Pancreas (tissue), 10 donors: ENCODE results near the gene EPB41. TPM values are rescaled to one million over a fixed set of nuclear protein-coding genes. Genes with fewer than 3 reads are reported as not detected.

Source experiments
- ATAC-seq, 4 donors: fragments of 200-7000 bp; cut with Tn5 transposase; one replicate each; pipeline versions ENCODE4 v1.8.0 to v1.9.1; 2020; ENCODE audit warnings: mild to moderate bottlenecking in 4 of 4, moderate library complexity in 4 of 4
- DNase-seq, 6 donors: peaks; one replicate each; pipeline ENCODE4 v3.0.0-alpha.2; 2020
- FAIRE-seq: peaks from 2 replicates; lab custom pipeline; 2012; peaks lifted over from hg19 to GRCh38; lab: Jason Lieb, UNC
- H3K27ac ChIP-seq, 4 donors: fragments of 200-600 bp; sonication (generic); 1 replicate in 3 of 4; 2 replicates in 1 of 4; pipeline versions ENCODE4 v1.5.0 to v1.8.0; 2020
- H3K27me3 ChIP-seq, 4 donors: fragments of 200-600 bp; one replicate each; pipeline ENCODE4 v1.8.0; 2021
- H3K36me3 ChIP-seq, 3 donors: fragments of 200-600 bp; sonication (generic) in 1 of 3; one replicate each; pipeline versions ENCODE4 v1.5.0 to v1.8.0; 2020 to 2021
- H3K4me1 ChIP-seq, 3 donors: fragments of 200-600 bp; one replicate each; pipeline ENCODE4 v1.8.0; 2021
- H3K4me3 ChIP-seq, 4 donors: fragments of 200-600 bp; sonication (generic) in 2 of 4; one replicate each; pipeline versions ENCODE4 v1.5.0 to v1.8.0; 2020 to 2021
- H3K9me3 ChIP-seq, 4 donors: fragments of 200-600 bp; one replicate each; pipeline ENCODE4 v1.8.0; 2021
- WGBS, 2 donors: extraction: QIAGEN DNeasy Blood & Tissue Kit; methylation state at CpG; one replicate each; pipeline ENCODE4 v1.1.7; 2013; 5-methylcytosine and 5-hydroxymethylcytosine counted together
- intact Hi-C, 3 donors: fragments of 100-400 bp; cut with DNase I; formaldehyde crosslinking; loops; one replicate each; pipeline versions ENCODE4 v1.11.1 to v1.14.2; 2022
- polyA plus RNA-seq, 2 donors: library from polyadenylated mRNA; stranded (reverse); fragments of 200-250 nt; gene quantifications; one replicate each; pipeline ENCODE4 v1.2.3, GENCODE V29; 2013
- total RNA-seq, 6 donors: library from RNA; stranded (reverse); fragmentation: NEBNext Ultra II Directional in 4 of 6; extraction: Animal tissue kit (Norgen Biotek cat#: 25700) in 4 of 6; gene quantifications; one replicate each; pipeline versions ENCODE4 v1.2.1 to v1.2.4, GENCODE V29; 2021 to 2023
- TF ChIP-seq, protein P1 (sequence below), 4 donors: fragments of 200-600 bp; sonication (generic) in 3 of 4; IDR thresholded peaks; one replicate each; pipeline versions ENCODE4 v1.5.0 to v1.8.0; 2021; ENCODE audit warnings: antibody characterized with exemption in 4 of 4
- donor health status: healthy with polysubstance abuse.
- donor health status: DM: no; HTN: no; CAD: no; lungs with moderate emphysema.
- donor health status: DM: no; HTN: no; CAD: no.
- donor health status: control.
- donor health status: control.
- donor health status: Bipolar disorder and iron deficiency.
- donor health status: DM: yes; HTN: yes; CAD: no.
- donor health status: DM: no; HTN: no; CAD: no.
- donor health status: DM: no; HTN: no; CAD: no.
- donor health status: DM: yes; HTN: yes; CAD: no.

The EPB41 gene
- total and polyA plus RNA-seq, 8 donors, result 9.1 to 39.8 (median 23.2) TPM

DNA sequence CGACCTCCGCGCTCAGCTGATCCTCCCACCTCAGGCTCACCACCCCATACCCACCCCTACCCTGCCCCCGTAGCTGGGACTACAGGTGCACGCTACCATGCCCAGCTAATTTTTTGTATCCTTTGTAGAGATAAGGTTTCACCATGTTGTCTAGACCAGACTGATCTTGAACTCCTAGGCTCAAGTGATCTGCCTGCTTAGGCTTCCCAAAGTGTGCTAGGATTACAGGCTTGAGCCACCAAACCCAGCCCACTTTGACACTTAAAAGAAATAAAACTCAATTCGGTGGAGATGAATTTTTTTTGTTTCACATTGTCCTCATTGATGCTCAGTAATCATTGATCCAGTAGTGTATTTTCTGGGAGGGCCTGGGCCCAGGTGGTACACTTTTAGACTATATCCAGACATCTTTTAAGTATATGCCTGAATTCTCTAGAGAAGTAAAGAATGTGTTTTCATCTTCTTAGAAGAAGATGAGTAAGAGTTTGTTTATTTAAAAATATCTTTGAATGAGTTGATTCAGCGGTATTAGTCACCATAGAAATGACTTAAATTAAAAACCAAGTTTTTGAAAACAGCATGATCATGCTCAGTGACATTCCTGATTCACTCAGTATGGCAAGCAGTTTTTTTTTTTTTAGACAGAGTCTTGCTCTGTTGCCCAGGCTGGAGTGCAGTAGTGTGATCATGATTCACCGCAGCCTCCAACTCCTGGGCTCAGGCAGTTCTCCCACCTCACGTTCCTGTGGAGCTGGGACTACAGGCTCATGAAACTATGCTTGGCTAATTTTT is 57.8 kb downstream of the EPB41 start:
- TF ChIP-seq, protein P1, sequence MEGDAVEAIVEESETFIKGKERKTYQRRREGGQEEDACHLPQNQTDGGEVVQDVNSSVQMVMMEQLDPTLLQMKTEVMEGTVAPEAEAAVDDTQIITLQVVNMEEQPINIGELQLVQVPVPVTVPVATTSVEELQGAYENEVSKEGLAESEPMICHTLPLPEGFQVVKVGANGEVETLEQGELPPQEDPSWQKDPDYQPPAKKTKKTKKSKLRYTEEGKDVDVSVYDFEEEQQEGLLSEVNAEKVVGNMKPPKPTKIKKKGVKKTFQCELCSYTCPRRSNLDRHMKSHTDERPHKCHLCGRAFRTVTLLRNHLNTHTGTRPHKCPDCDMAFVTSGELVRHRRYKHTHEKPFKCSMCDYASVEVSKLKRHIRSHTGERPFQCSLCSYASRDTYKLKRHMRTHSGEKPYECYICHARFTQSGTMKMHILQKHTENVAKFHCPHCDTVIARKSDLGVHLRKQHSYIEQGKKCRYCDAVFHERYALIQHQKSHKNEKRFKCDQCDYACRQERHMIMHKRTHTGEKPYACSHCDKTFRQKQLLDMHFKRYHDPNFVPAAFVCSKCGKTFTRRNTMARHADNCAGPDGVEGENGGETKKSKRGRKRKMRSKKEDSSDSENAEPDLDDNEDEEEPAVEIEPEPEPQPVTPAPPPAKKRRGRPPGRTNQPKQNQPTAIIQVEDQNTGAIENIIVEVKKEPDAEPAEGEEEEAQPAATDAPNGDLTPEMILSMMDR (IDR thresholded peaks at IDR 0.05), result no peak
- FAIRE-seq, result no peak
- Histone ChIP-seq H3K36me3 (no peaks in the 10 kb centered on the region), H3K9me3 (no peaks in the 10 kb centered on the region), H3K4me1 (peaks cover 0 to 12% (median 4%) of the 10 kb centered on the region in 3 donors), H3K27me3 (no peaks in the 10 kb centered on the region), H3K27ac (no peak overlapping the region), H3K4me3 (no peak overlapping the region)
- intact Hi-C loops, result no loop called here
- WGBS, 2 donors, result 89 to 93% methylated on average over 9 of the region's 9 CpGs
- no peak for DNase-seq
- peak in 3 of 4 donors; percentile 10 to 66 (median 61) for ATAC-seq

DNA sequence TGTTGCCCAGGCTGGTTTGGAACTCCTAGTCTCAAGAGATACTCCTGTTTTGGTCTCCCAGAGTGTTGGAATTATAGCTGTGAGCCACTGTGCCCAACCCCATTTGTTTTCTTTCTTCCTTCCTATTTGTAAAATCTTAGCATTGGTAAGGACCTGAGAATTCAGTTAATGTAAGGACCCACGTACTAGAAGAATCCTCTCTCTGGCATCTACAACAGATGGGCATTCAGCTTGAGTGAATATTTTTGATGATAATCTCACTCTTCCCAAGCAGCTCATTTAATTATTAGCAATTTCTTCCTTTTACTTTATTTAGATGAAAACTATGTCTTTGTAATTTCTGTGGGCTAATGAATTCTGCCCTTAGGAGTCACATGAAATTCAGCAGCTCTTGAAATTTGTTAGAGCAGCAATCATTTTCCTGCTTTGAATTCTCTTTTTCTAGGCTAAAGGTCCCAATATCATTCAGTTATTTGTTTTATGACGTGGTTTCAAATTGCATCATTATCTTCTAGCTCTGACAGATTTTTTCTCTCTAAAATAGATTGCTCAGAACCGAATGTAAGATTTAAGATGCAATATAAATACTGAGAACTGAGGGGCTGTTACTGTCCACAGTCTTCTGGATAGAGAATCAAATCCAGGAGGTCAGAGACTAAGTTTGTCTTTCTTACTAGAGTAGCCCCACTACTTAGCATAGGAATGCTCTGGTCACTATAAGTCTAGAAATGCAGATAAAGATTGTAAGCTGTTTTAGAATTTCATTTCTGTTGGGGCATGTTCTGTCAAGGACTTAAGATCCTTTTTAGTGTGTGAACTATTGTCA is 59.4 kb downstream of the EPB41 start:
- H3K4me1 ChIP-seq, result peaks cover 0 to 12% (median 4%) of the 10 kb centered on the region in 3 donors
- TF ChIP-seq, protein P1 (IDR thresholded peaks at IDR 0.05), result no peak
- no peak for DNase-seq
- FAIRE-seq, result no peak
- intact Hi-C loops, result no loop called here
- ATAC-seq, result peak in 3 of 4 donors; percentile 60 to 74 (median 62)
- H3K9me3 ChIP-seq, result no peaks in the 10 kb centered on the region
- no peak overlapping the region for H3K4me3 ChIP-seq
- no peaks in the 10 kb centered on the region for H3K27me3 ChIP-seq
- WGBS, 2 donors, result 42 to 43% methylated on average over 3 of the region's 3 CpGs
- H3K27ac ChIP-seq, result peak overlapping the region in 1 of 4 donors; percentile 28
- H3K36me3 ChIP-seq, result no peaks in the 10 kb centered on the region

DNA sequence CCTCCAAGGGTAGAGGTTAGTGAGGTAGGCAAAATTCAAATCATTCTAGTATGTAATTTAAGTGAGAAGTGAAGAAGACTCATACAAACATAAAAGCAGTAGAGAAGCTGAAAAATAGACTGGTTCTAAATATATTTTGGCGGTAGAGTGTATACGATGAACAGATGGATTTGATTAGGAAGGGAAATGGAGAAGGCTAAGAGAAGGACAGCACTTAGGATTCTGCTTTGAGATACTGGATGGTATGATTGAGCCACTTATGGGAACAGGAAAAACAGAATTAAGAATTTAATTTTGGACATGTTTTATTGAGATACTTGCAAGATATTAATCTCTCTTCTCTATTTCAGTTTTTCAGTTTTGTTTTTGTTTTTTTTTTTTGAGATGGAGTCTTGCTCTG is 60.1 kb downstream of the EPB41 start:
- H3K4me3 ChIP-seq, result no peak overlapping the region
- no peak for FAIRE-seq
- intact Hi-C loops, result no loop called here
- TF ChIP-seq, protein P1 (IDR thresholded peaks at IDR 0.05), result no peak
- peaks cover 0 to 12% (median 4%) of the 10 kb centered on the region in 3 donors for H3K4me1 ChIP-seq
- no peaks in the 10 kb centered on the region for H3K9me3 ChIP-seq
- H3K27ac ChIP-seq, result peak overlapping the region in 1 of 4 donors; percentile 28
- H3K36me3 ChIP-seq, result no peaks in the 10 kb centered on the region
- DNase-seq, result no peak
- no peak for ATAC-seq
- no peaks in the 10 kb centered on the region for H3K27me3 ChIP-seq
- 89 to 93% methylated on average over 2 of the region's 2 CpGs for WGBS, 2 donors

DNA sequence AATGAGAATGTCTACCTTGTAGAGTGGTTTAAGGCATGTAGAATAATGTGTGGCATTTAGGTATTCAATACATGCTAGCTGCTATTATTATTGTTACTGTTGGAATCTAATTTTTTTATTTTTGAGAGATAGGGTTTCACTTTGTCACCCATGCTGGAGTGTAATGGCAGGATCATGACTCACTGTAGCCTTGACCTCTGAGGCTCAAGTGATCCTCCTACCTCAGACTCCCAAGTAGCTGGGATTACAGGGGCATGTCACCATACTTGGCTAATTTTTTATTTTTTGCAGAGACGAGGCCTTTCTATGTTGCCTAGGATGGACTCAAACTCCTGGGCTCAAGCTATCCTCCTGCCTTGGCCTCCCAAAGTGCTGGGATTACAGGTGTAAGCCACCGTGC is 61.9 kb downstream of the EPB41 start:
- FAIRE-seq, result no peak
- intact Hi-C loops, result no loop called here
- Histone ChIP-seq H3K27me3 (no peaks in the 10 kb centered on the region), H3K27ac (no peak overlapping the region), H3K4me1 (peaks cover 0 to 12% (median 4%) of the 10 kb centered on the region in 3 donors), H3K9me3 (no peaks in the 10 kb centered on the region), H3K4me3 (no peak overlapping the region), H3K36me3 (no peaks in the 10 kb centered on the region)
- no peak for DNase-seq
- WGBS, 2 donors, result 95% methylated on average over 2 of the region's 2 CpGs
- TF ChIP-seq, protein P1 (IDR thresholded peaks at IDR 0.05), result no peak
- ATAC-seq, result no peak
